Stimulated activated CD8-positive, alpha-beta memory T cell treated with anti-CD3 and anti-CD28 coated beads, Interleukin-15, amount 100 ng/mL, for 4 hours (primary cell): ENCODE results near the gene FGF8.

Experiments
- DNase-seq, 2 donors: peaks; one replicate each; pipeline ENCODE4 v3.0.0-alpha.2; 2020; ENCODE audit warnings: low read depth in 2 of 2

The FGF8 gene

DNA sequence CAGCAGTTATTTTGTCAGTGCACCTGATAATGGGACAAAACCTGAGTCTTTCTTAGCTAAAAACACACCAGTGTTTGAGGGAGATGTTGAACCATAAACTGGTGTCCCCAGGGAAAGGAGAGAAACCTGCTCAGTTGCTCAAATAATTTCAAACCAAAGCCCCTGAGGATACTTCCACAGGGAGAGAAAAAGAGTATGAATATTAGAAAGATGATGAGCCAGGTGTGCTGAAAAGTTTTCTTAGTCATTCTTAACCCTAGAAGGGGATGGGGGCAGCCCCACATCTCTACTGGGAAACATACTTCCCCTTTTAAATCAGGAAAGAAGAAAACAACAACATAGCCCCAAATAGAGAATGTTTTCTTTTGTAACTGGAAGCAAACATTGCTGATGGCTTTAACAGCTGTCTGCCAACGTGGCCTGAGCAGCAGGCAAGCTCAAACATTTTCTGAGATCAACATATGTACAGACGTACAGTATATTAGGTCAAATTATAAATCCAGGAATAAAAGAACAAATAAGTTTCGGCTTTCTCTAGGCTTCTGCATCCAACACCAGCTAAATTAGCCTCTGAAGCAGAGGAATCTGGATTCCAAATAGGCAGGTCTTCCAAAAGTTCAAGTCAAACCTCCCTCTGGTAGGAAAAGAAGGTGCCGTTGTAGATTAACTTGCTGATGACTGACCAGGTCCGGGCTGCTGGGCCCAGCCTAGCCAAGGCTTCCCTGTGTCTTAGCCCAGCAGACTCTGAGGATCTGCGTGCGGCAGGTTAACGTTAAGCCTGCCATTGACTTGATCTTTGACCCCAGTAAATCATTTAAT is 50.4 kb downstream of the FGF8 start:
- DNase-seq: no peak

DNA sequence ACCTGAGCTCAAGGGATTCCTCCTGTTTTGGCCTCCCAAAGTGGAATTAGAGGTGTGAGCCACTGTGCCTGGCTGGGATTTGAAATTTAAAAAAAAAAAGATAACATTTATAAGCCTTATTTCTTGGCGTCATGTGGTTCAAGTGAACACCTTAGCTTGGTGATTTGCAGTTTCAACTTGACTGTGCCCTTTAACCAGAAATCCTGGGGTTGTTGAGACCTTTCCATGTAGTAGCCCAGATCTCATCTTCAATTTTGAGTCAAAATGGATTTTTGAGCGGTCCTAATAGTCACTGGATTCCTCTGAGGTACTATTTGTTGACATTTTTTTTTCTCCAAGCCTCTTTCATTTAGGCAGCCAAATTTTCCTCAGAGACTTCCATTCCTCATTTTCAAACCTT is 51.5 kb downstream of the FGF8 start:
- no peak for DNase-seq

DNA sequence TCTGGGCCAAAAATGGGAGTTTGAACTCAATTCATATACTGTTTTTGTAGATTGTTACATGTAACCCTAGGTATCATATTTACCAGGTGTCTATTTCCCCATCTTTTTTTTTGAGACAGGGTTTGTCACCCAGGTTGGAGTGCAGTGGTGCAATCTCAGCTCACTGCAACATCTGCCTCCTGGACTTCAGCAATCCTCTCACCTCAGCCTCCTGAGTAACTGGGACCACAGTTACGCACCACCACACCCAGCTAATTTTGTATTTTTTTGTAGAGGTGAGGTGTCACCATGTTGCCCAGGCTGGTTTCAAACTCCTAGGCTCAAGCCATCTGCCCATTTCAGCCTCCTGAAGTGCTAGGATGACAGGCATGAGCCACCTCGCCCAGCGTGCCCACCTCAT is 52.7 kb downstream of the FGF8 start:
- DNase-seq: no peak

DNA sequence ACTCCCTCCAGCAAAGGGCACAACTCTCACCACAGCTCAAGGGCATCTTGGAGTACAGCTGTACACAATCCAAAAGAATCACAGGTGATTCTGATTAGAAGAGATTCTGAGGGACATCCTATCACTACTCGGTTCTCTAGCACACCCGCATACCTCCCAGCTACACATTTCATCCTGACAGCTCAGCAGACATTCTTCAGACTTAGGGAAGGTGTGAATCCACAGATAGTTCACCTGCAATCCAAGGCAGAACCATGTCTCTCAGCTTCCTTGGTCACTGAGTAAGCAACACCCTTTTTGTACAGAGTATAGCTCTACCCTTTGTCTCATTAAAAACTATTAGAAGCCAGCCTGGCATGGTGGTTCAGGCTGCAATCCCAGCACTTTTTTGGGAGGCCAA is 54.1 kb downstream of the FGF8 start:
- no peak for DNase-seq

DNA sequence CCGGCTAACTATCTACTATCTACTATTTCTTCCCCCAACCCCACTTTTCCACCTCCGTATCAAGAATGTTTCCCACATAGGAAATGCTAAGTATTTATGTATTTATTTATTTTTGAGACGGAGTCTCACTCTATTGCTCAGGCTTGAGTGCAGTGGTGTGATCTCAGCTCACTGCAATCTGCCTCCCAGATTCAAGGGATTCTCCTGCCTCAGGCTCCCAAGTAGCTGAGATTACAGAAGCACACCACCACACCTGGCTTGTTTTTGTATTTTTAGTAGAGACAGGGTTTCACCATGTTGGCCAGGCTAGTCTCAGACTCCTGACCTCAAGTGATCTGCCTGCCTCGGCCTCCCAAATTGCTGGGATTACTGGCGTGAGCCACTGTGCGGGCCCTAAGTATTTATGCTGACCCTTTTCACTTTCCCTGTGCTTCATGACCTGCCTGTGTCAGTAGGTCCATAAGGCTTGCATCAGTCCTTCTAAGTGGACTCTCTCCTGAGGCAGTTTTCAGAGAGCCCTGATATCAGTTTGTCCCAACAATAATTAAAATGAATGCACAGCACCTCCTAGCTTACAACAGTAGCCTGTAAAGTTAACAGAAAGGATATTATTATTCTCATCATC is 55.2 kb downstream of the FGF8 start:
- no peak for DNase-seq
